K562 (cell line): ENCODE data around the gene S100P. TPM values are rescaled to one million over a fixed set of nuclear protein-coding genes. Genes with fewer than 3 reads are reported as not detected.

Experiments
- BHLHE40 ChIP-seq: IDR thresholded peaks from 2 replicates; pipeline ENCODE4 v1.6.1; 2011; ENCODE audit warnings: low read length, improper control_type of control experiment
- CREM ChIP-seq: IDR thresholded peaks from 2 replicates; pipeline ENCODE4 v1.6.1; 2014; ENCODE audit warnings: antibody characterized with exemption, low read depth
- E2F6 ChIP-seq, 2 experiments: IDR thresholded peaks; 2 replicates each; pipeline ENCODE4 v1.6.1; 2011; ENCODE audit warnings: borderline replicate concordance in 1 of 2, control low read depth in 1 of 2, low read depth in 1 of 2, low read length in 1 of 2, mild to moderate bottlenecking in 1 of 2, mixed read lengths in 1 of 2, moderate library complexity in 1 of 2; ENCODE audit not compliant: insufficient read depth in 1 of 2, insufficient read length in 1 of 2, poor library complexity in 1 of 2, severe bottlenecking in 1 of 2; ENCODE audit errors: extremely low read depth in 1 of 2
- EP400 ChIP-seq: fragments of 450-650 bp; IDR thresholded peaks from 2 replicates; pipeline ENCODE4 v1.6.1; 2017; ENCODE audit warnings: antibody characterized with exemption, mild to moderate bottlenecking, moderate library complexity
- HDGF ChIP-seq: fragments of 450-650 bp; IDR thresholded peaks from 2 replicates; pipeline ENCODE4 v1.6.1; 2016
- HNRNPUL1 ChIP-seq: fragments of 200-400 bp; formaldehyde crosslinking; IDR thresholded peaks from 2 replicates; pipeline ENCODE4 v1.6.1; 2017; ENCODE audit warnings: low read length
- NONO ChIP-seq, 2 experiments: fragments of 200-400 bp in 1 of 2; fragments of 450-650 bp in 1 of 2; formaldehyde crosslinking in 1 of 2; IDR thresholded peaks; 2 replicates each; pipeline ENCODE4 v1.6.1; 2017; ENCODE audit warnings: low read depth in 2 of 2, mild to moderate bottlenecking in 2 of 2, moderate library complexity in 2 of 2, low read length in 1 of 2
- RBM25 ChIP-seq: fragments of 200-400 bp; formaldehyde crosslinking; IDR thresholded peaks from 2 replicates; pipeline ENCODE4 v1.6.1; 2018; ENCODE audit warnings: low read length, low read depth, moderate library complexity; ENCODE audit not compliant: severe bottlenecking
- SMAD1 ChIP-seq: fragments of 150-350 bp; IDR thresholded peaks from 2 replicates; pipeline ENCODE4 v1.6.1; 2014; ENCODE audit warnings: low read length, low read depth; ENCODE audit not compliant: partially characterized antibody
- SMAD2 ChIP-seq: fragments of 150-350 bp; IDR thresholded peaks from 2 replicates; pipeline ENCODE4 v1.6.1; 2014; ENCODE audit warnings: low read depth, mild to moderate bottlenecking, low read length
- TAF1 ChIP-seq: IDR thresholded peaks from 2 replicates; pipeline ENCODE4 v1.6.1; 2011; ENCODE audit warnings: mild to moderate bottlenecking, low read length, moderate library complexity; ENCODE audit not compliant: insufficient read depth, control insufficient read depth, severe bottlenecking; ENCODE audit errors: extremely low read depth
- TRIM24 ChIP-seq, 2 experiments: fragments of 450-650 bp; IDR thresholded peaks; 2 replicates each; pipeline ENCODE4 v1.6.1; 2016
- UBTF ChIP-seq, 2 experiments: IDR thresholded peaks; 2 replicates each; pipeline ENCODE4 v1.6.1; 2012; ENCODE audit warnings: improper control_type of control experiment in 2 of 2, low read depth in 2 of 2, low read length in 2 of 2, borderline replicate concordance in 1 of 2
- ZBTB43 ChIP-seq: sonication (generic); formaldehyde crosslinking; IDR thresholded peaks from 2 replicates; pipeline ENCODE4 v1.8.0; 2023; ENCODE audit warnings: mild to moderate bottlenecking, missing genetic modification reagents
- ZNF511 ChIP-seq: sonication (generic); formaldehyde crosslinking; IDR thresholded peaks from 2 replicates; pipeline ENCODE4 v1.8.0; 2022; ENCODE audit warnings: mild to moderate bottlenecking, missing genetic modification reagents
- ZNF512 ChIP-seq: IDR thresholded peaks from 2 replicates; pipeline ENCODE4 v1.6.1; 2016; ENCODE audit warnings: missing genetic modification characterization, missing compliant biosample characterization
- ZNF655 ChIP-seq: fragments of 250-450 bp; sonication (Bioruptor Pico); IDR thresholded peaks from 2 replicates; pipeline ENCODE4 v1.5.0; 2021
- ZNF699 ChIP-seq: fragments of 250-450 bp; sonication (Bioruptor Pico); IDR thresholded peaks from 2 replicates; pipeline ENCODE4 v1.8.0; 2021; ENCODE audit warnings: mild to moderate bottlenecking, moderate library complexity; ENCODE audit not compliant: insufficient replicate concordance
- polyA plus RNA-seq, 8 experiments: library from polyadenylated mRNA; depleted of rRNA in 4 of 8; stranded (reverse) in 5 of 8; unstranded in 3 of 8; fragments of >200 nt; fragmentation: Nextera tagmentation in 2 of 8; fragmentation: Illumina TruSeq in 1 of 8; extraction: Ambion mirVana in 2 of 8; extraction: Trizol in 1 of 8; gene quantifications; 2 replicates each; pipeline versions ENCODE4 v1.2.1 to v1.2.3, GENCODE V29; 2011 to 2014; ENCODE audit warnings: inconsistent platforms in 1 of 8, missing spikeins in 1 of 8
- total RNA-seq, 7 experiments: library from RNA; depleted of rRNA in 6 of 7; stranded (reverse); fragments of >200 nt in 6 of 7; fragmentation: Illumina TruSeq in 2 of 7; extraction: Trizol in 2 of 7; gene quantifications; 2 replicates each; pipeline versions ENCODE4 v1.2.1 to v1.2.3, GENCODE V29; 2011 to 2021; ENCODE audit warnings: low replicate concordance in 1 of 7

Gene S100P
- total and polyA plus RNA-seq, 9 of the 15 experiments (the other 6 are each of a cell fraction or from before 2014, with no cell fraction given) = 4.1 to 23.8 (median 7.5) TPM

- no peak for TF ChIP-seq ZNF512 (tag)
- TF ChIP-seq ZNF511 (CRISPR knock-in tag) = peak; percentile 61; the same call in 1 of the 2 replicates
- no peak; a peak in 2 of 4 replicates for TF ChIP-seq TRIM24 (IDR thresholded peaks at IDR 0.05)
- no peak for TF ChIP-seq HDGF
- TF ChIP-seq E2F6 (IDR thresholded peaks at IDR 0.05; ENCODE audit: borderline replicate concordance in 1 of 2, extremely low read depth in 1 of 2, insufficient read depth in 1 of 2, insufficient read length in 1 of 2, low read depth in 1 of 2, low read length in 1 of 2, poor library complexity in 1 of 2, severe bottlenecking in 1 of 2) = peak; percentile 90 to 96
- peak; percentile 70 for TF ChIP-seq BHLHE40
- peak; percentile 79 for TF ChIP-seq CREM
- no peak for TF ChIP-seq ZNF655
- no peak for TF ChIP-seq HNRNPUL1
- peak; percentile 75 to 80; a peak in 3 of 4 replicates for TF ChIP-seq NONO (IDR thresholded peaks at IDR 0.05; ENCODE audit: low read depth in 2 of 2, low read length in 1 of 2)
- peak; percentile 51 for TF ChIP-seq SMAD1
- TF ChIP-seq SMAD2 = no peak
- no peak for TF ChIP-seq ZBTB43 (CRISPR knock-in tag)
- TF ChIP-seq UBTF (IDR thresholded peaks at IDR 0.05; ENCODE audit: borderline replicate concordance in 1 of 2, low read depth in 2 of 2, low read length in 2 of 2) = 0 out of 4 replicates have a peak, but pooled peaks of 1 of the 2 experiments have one; percentile 41
- TF ChIP-seq RBM25 = no peak
- peak; percentile 82 for TF ChIP-seq EP400
- no peak for TF ChIP-seq ZNF699 (CRISPR knock-in tag)
- peak; percentile 95 for TF ChIP-seq TAF1
Measured at GRCh38 chr4:6673660-6674499, 19.8 kb upstream of the S100P start (continued).
